ENCODE measurements around the gene SEMA3A.
"Not testable (repeated sequence)": the region's sequence is repeated elsewhere in the genome, so short reads cannot be mapped to it uniquely, and the experiment has no call there.

The SEMA3A gene

GRCh38 chr7:84161398-84161797 lies 33.2 kb downstream of the SEMA3A start:
- no peaks in the 10 kb centered on the region for H3K4me1 ChIP-seq (ENCODE audit: control insufficient read depth in 1 of 2, insufficient read depth in 2 of 2, low read length in 2 of 2)
- H3K9me3 ChIP-seq (ENCODE audit: control insufficient read depth in 1 of 2, low read length in 2 of 2) = no peaks in the 10 kb centered on the region
- no peak overlapping the region for H3K4me3 ChIP-seq (ENCODE audit: low read depth in 1 of 2, low read length in 2 of 2)
- H3K27me3 ChIP-seq (ENCODE audit: control insufficient read depth in 1 of 2, insufficient read depth in 2 of 2, low read length in 2 of 2) = no peaks in the 10 kb centered on the region
- H3K9ac ChIP-seq (ENCODE audit: low read depth in 1 of 2, low read length in 2 of 2) = no peak overlapping the region
- H3K36me3 ChIP-seq (ENCODE audit: control insufficient read depth in 1 of 2, insufficient read depth in 2 of 2, low read length in 2 of 2) = no peaks in the 10 kb centered on the region
- no peak overlapping the region for H3K27ac ChIP-seq (ENCODE audit: low read depth, low read length)

GRCh38 chr7:84159435-84159834 lies 35.2 kb downstream of the SEMA3A start:
- H3K4me3 ChIP-seq (ENCODE audit: low read depth in 1 of 2, low read length in 2 of 2) = no peak overlapping the region
- H3K9ac ChIP-seq (ENCODE audit: low read depth in 1 of 2, low read length in 2 of 2) = no peak overlapping the region
- H3K4me1 ChIP-seq (ENCODE audit: control insufficient read depth in 1 of 2, insufficient read depth in 2 of 2, low read length in 2 of 2) = no peaks in the 10 kb centered on the region
- H3K36me3 ChIP-seq (ENCODE audit: control insufficient read depth in 1 of 2, insufficient read depth in 2 of 2, low read length in 2 of 2) = no peaks in the 10 kb centered on the region
- no peaks in the 10 kb centered on the region for H3K9me3 ChIP-seq (ENCODE audit: control insufficient read depth in 1 of 2, low read length in 2 of 2)
- H3K27me3 ChIP-seq (ENCODE audit: control insufficient read depth in 1 of 2, insufficient read depth in 2 of 2, low read length in 2 of 2) = no peaks in the 10 kb centered on the region
- no peak overlapping the region for H3K27ac ChIP-seq (ENCODE audit: low read depth, low read length)

- H3K9me3 ChIP-seq (ENCODE audit: control insufficient read depth in 1 of 2, low read length in 2 of 2) = no peaks in the 10 kb centered on the region
- H3K9ac ChIP-seq (ENCODE audit: low read depth in 1 of 2, low read length in 2 of 2) = no peak overlapping the region
- H3K27ac ChIP-seq (ENCODE audit: low read depth, low read length) = no peak overlapping the region
- H3K27me3 ChIP-seq (ENCODE audit: control insufficient read depth in 1 of 2, insufficient read depth in 2 of 2, low read length in 2 of 2) = no peaks in the 10 kb centered on the region
- no peak overlapping the region for H3K4me3 ChIP-seq (ENCODE audit: low read depth in 1 of 2, low read length in 2 of 2)
- no peaks in the 10 kb centered on the region for H3K36me3 ChIP-seq (ENCODE audit: control insufficient read depth in 1 of 2, insufficient read depth in 2 of 2, low read length in 2 of 2)
- no peaks in the 10 kb centered on the region for H3K4me1 ChIP-seq (ENCODE audit: control insufficient read depth in 1 of 2, insufficient read depth in 2 of 2, low read length in 2 of 2)
Measured at GRCh38 chr7:84157171-84157570, 37.4 kb downstream of the SEMA3A start.

GRCh38 chr7:84154991-84155781 lies 39.4 kb downstream of the SEMA3A start:
- Histone ChIP-seq H3K9me3 (ENCODE audit: control insufficient read depth in 1 of 2, low read length in 2 of 2) (no peaks in the 10 kb centered on the region), H3K27ac (ENCODE audit: low read depth, low read length) (no peak overlapping the region), H3K9ac (ENCODE audit: low read depth in 1 of 2, low read length in 2 of 2) (no peak overlapping the region), H3K4me3 (ENCODE audit: low read depth in 1 of 2, low read length in 2 of 2) (no peak overlapping the region), H3K36me3 (ENCODE audit: control insufficient read depth in 1 of 2, insufficient read depth in 2 of 2, low read length in 2 of 2) (no peaks in the 10 kb centered on the region), H3K4me1 (ENCODE audit: control insufficient read depth in 1 of 2, insufficient read depth in 2 of 2, low read length in 2 of 2) (no peaks in the 10 kb centered on the region), H3K27me3 (ENCODE audit: control insufficient read depth in 1 of 2, insufficient read depth in 2 of 2, low read length in 2 of 2) (no peaks in the 10 kb centered on the region)

- Histone ChIP-seq H3K27ac (ENCODE audit: low read depth, low read length) (no peak overlapping the region), H3K4me1 (ENCODE audit: control insufficient read depth in 1 of 2, insufficient read depth in 2 of 2, low read length in 2 of 2) (no peaks in the 10 kb centered on the region), H3K9ac (ENCODE audit: low read depth in 1 of 2, low read length in 2 of 2) (no peak overlapping the region), H3K36me3 (ENCODE audit: control insufficient read depth in 1 of 2, insufficient read depth in 2 of 2, low read length in 2 of 2) (no peaks in the 10 kb centered on the region), H3K4me3 (ENCODE audit: low read depth in 1 of 2, low read length in 2 of 2) (no peak overlapping the region), H3K27me3 (ENCODE audit: control insufficient read depth in 1 of 2, insufficient read depth in 2 of 2, low read length in 2 of 2) (no peaks in the 10 kb centered on the region), H3K9me3 (ENCODE audit: control insufficient read depth in 1 of 2, low read length in 2 of 2) (no peaks in the 10 kb centered on the region)
Measured at GRCh38 chr7:84152995-84153394, 41.6 kb downstream of the SEMA3A start.

- not testable (repeated sequence) for H3K27me3 ChIP-seq (ENCODE audit: control insufficient read depth in 1 of 2, insufficient read depth in 2 of 2, low read length in 2 of 2); H3K36me3 ChIP-seq (ENCODE audit: control insufficient read depth in 1 of 2, insufficient read depth in 2 of 2, low read length in 2 of 2); H3K9ac ChIP-seq (ENCODE audit: low read depth in 1 of 2, low read length in 2 of 2); H3K9me3 ChIP-seq (ENCODE audit: control insufficient read depth in 1 of 2, low read length in 2 of 2); H3K4me3 ChIP-seq (ENCODE audit: low read depth in 1 of 2, low read length in 2 of 2); H3K27ac ChIP-seq (ENCODE audit: low read depth, low read length); H3K4me1 ChIP-seq (ENCODE audit: control insufficient read depth in 1 of 2, insufficient read depth in 2 of 2, low read length in 2 of 2)
Measured at GRCh38 chr7:84150370-84150769, 44.2 kb downstream of the SEMA3A start.

- Histone ChIP-seq H3K9ac (ENCODE audit: low read depth in 1 of 2, low read length in 2 of 2) (no peak overlapping the region), H3K36me3 (ENCODE audit: control insufficient read depth in 1 of 2, insufficient read depth in 2 of 2, low read length in 2 of 2) (no peaks in the 10 kb centered on the region), H3K27ac (ENCODE audit: low read depth, low read length) (no peak overlapping the region), H3K9me3 (ENCODE audit: control insufficient read depth in 1 of 2, low read length in 2 of 2) (no peaks in the 10 kb centered on the region), H3K4me3 (ENCODE audit: low read depth in 1 of 2, low read length in 2 of 2) (no peak overlapping the region), H3K27me3 (ENCODE audit: control insufficient read depth in 1 of 2, insufficient read depth in 2 of 2, low read length in 2 of 2) (no peaks in the 10 kb centered on the region), H3K4me1 (ENCODE audit: control insufficient read depth in 1 of 2, insufficient read depth in 2 of 2, low read length in 2 of 2) (no peaks in the 10 kb centered on the region)
Measured at GRCh38 chr7:84149573-84149972, 45.0 kb downstream of the SEMA3A start.

- Histone ChIP-seq H3K4me1 (ENCODE audit: control insufficient read depth in 1 of 2, insufficient read depth in 2 of 2, low read length in 2 of 2) (no peaks in the 10 kb centered on the region), H3K4me3 (ENCODE audit: low read depth in 1 of 2, low read length in 2 of 2) (no peak overlapping the region), H3K9me3 (ENCODE audit: control insufficient read depth in 1 of 2, low read length in 2 of 2) (no peaks in the 10 kb centered on the region)
Measured at GRCh38 chr7:84145892-84146291, 48.7 kb downstream of the SEMA3A start.

GRCh38 chr7:84144935-84145334 lies 49.7 kb downstream of the SEMA3A start:
- Histone ChIP-seq H3K9ac (ENCODE audit: low read depth in 1 of 2, low read length in 2 of 2) (no peak overlapping the region), H3K4me1 (ENCODE audit: control insufficient read depth in 1 of 2, insufficient read depth in 2 of 2, low read length in 2 of 2) (no peaks in the 10 kb centered on the region), H3K27me3 (ENCODE audit: control insufficient read depth in 1 of 2, insufficient read depth in 2 of 2, low read length in 2 of 2) (no peaks in the 10 kb centered on the region), H3K36me3 (ENCODE audit: control insufficient read depth in 1 of 2, insufficient read depth in 2 of 2, low read length in 2 of 2) (no peaks in the 10 kb centered on the region), H3K27ac (ENCODE audit: low read depth, low read length) (no peak overlapping the region), H3K9me3 (ENCODE audit: control insufficient read depth in 1 of 2, low read length in 2 of 2) (no peaks in the 10 kb centered on the region), H3K4me3 (ENCODE audit: low read depth in 1 of 2, low read length in 2 of 2) (no peak overlapping the region)

More at GRCh38 chr7:84145892-84146291, 48.7 kb downstream of the SEMA3A start:
- no peaks in the 10 kb centered on the region for H3K36me3 ChIP-seq (ENCODE audit: control insufficient read depth in 1 of 2, insufficient read depth in 2 of 2, low read length in 2 of 2)
- H3K27ac ChIP-seq (ENCODE audit: low read depth, low read length) = no peak overlapping the region
- H3K27me3 ChIP-seq (ENCODE audit: control insufficient read depth in 1 of 2, insufficient read depth in 2 of 2, low read length in 2 of 2) = no peaks in the 10 kb centered on the region
- no peak overlapping the region for H3K9ac ChIP-seq (ENCODE audit: low read depth in 1 of 2, low read length in 2 of 2)

- Histone ChIP-seq H3K9ac (ENCODE audit: low read depth in 1 of 2, low read length in 2 of 2) (no peak overlapping the region), H3K36me3 (ENCODE audit: control insufficient read depth in 1 of 2, insufficient read depth in 2 of 2, low read length in 2 of 2) (no peaks in the 10 kb centered on the region), H3K27ac (ENCODE audit: low read depth, low read length) (no peak overlapping the region), H3K4me1 (ENCODE audit: control insufficient read depth in 1 of 2, insufficient read depth in 2 of 2, low read length in 2 of 2) (no peaks in the 10 kb centered on the region), H3K9me3 (ENCODE audit: control insufficient read depth in 1 of 2, low read length in 2 of 2) (no peaks in the 10 kb centered on the region), H3K27me3 (ENCODE audit: control insufficient read depth in 1 of 2, insufficient read depth in 2 of 2, low read length in 2 of 2) (no peaks in the 10 kb centered on the region), H3K4me3 (ENCODE audit: low read depth in 1 of 2, low read length in 2 of 2) (no peak overlapping the region)
Measured at GRCh38 chr7:84144480-84144879, 50.1 kb downstream of the SEMA3A start.

Data from duodenal mucosa (tissue), 2 donors.